Hippocampal formation (tissue), 2 donors: ENCODE results near the gene SWSAP1.
"Not testable (repeated sequence)": the region's sequence is repeated elsewhere in the genome, so short reads cannot be mapped to it uniquely, and the experiment has no call there.

Experiments used
- DNase-seq, 2 donors: peaks; one replicate each; lab custom pipeline; 2025; lab: John Stamatoyannopoulos, UW

Gene SWSAP1

GRCh38 chr19:11378319-11379189 is 4.1 kb downstream of the SWSAP1 start:
- DNase-seq: peak in 1 of 2 donors; percentile 36

GRCh38 chr19:11379269-11379845 is 4.9 kb downstream of the SWSAP1 start:
- DNase-seq: not testable (repeated sequence)

- no peak for DNase-seq
Measured at GRCh38 chr19:11379857-11380350, 5.4 kb downstream of the SWSAP1 start.

GRCh38 chr19:11380653-11381537 is 6.4 kb downstream of the SWSAP1 start:
- DNase-seq: peak; percentile 87 to 95

GRCh38 chr19:11382898-11383705 is 8.6 kb downstream of the SWSAP1 start:
- no peak for DNase-seq

- DNase-seq: no peak
Measured at GRCh38 chr19:11383706-11384048, 9.2 kb downstream of the SWSAP1 start.

- no peak for DNase-seq
Measured at GRCh38 chr19:11384778-11385129, 10.3 kb downstream of the SWSAP1 start.

GRCh38 chr19:11387162-11388034 is 12.9 kb downstream of the SWSAP1 start:
- DNase-seq: no peak

GRCh38 chr19:11390359-11390758 is 15.9 kb downstream of the SWSAP1 start:
- DNase-seq: no peak

GRCh38 chr19:11390933-11391680 is 16.6 kb downstream of the SWSAP1 start:
- DNase-seq: no peak

- no peak for DNase-seq
Measured at GRCh38 chr19:11397089-11397610, 22.7 kb downstream of the SWSAP1 start.

- no peak for DNase-seq
Measured at GRCh38 chr19:11399667-11400066, 25.2 kb downstream of the SWSAP1 start.

- DNase-seq: no peak
Measured at GRCh38 chr19:11400798-11401197, 26.3 kb downstream of the SWSAP1 start.

- DNase-seq: no peak
Measured at GRCh38 chr19:11401808-11402543, 27.5 kb downstream of the SWSAP1 start.

- no peak for DNase-seq
Measured at GRCh38 chr19:11404588-11405222, 30.2 kb downstream of the SWSAP1 start.

GRCh38 chr19:11405846-11406643 is 31.6 kb downstream of the SWSAP1 start:
- DNase-seq: no peak

- DNase-seq: not testable (repeated sequence)
Measured at GRCh38 chr19:11406703-11407236, 32.3 kb downstream of the SWSAP1 start.
